Left lung (tissue), 10 donors: ENCODE data around the gene CGRRF1. TPM values are rescaled to one million over a fixed set of nuclear protein-coding genes. Genes with fewer than 3 reads are reported as not detected.

Source experiments
- ATAC-seq: fragments of 200-7000 bp; cut with Tn5 transposase; one replicate; pipeline ENCODE4 v1.9.1; 2020; ENCODE audit warnings: moderate library complexity
- DNase-seq, 4 donors: peaks; one replicate each; pipeline ENCODE4 v3.0.0-alpha.2; 2013 to 2020
- H3K27ac ChIP-seq, 2 donors: fragments of 200-600 bp; sonication (generic) in 1 of 2; one replicate each; pipeline versions ENCODE4 v1.5.0 to v1.8.0; 2020 to 2021
- H3K27me3 ChIP-seq, 2 donors: fragments of 200-600 bp; sonication (generic) in 1 of 2; one replicate each; pipeline versions ENCODE4 v1.5.0 to v1.8.0; 2020 to 2021
- H3K36me3 ChIP-seq, 2 donors: fragments of 200-600 bp; sonication (generic) in 1 of 2; one replicate each; pipeline versions ENCODE4 v1.5.0 to v1.8.0; 2020 to 2021
- H3K4me1 ChIP-seq, 2 donors: fragments of 200-600 bp; one replicate each; pipeline ENCODE4 v1.8.0; 2021
- H3K4me3 ChIP-seq, 2 donors: fragments of 200-600 bp; sonication (generic) in 1 of 2; one replicate each; pipeline versions ENCODE4 v1.5.0 to v1.8.0; 2020 to 2021; ENCODE audit warnings: mild to moderate bottlenecking in 1 of 2
- H3K9me3 ChIP-seq, 2 donors: fragments of 200-600 bp; sonication (generic) in 1 of 2; one replicate each; pipeline versions ENCODE4 v1.5.0 to v1.8.0; 2020 to 2021
- intact Hi-C, 2 donors: fragments of 100-400 bp; cut with DNase I; formaldehyde crosslinking; loops; one replicate each; pipeline versions ENCODE4 v1.11.2 to v1.14.2; 2022
- polyA plus RNA-seq, 6 donors: library from polyadenylated mRNA; unstranded; fragments of 120-200 nt; gene quantifications; one replicate each; pipeline ENCODE4 v1.2.1, GENCODE V29; 2013; ENCODE audit not compliant: insufficient read length in 6 of 6
- total RNA-seq, 2 donors: library from RNA; stranded (reverse); fragmentation: NEBNext Ultra II Directional; extraction: Animal tissue kit (Norgen Biotek cat#: 25700); gene quantifications; one replicate each; pipeline ENCODE4 v1.2.1, GENCODE V29; 2021
- TF ChIP-seq, protein P1 (sequence below), 2 donors: fragments of 200-600 bp; sonication (generic) in 1 of 2; IDR thresholded peaks; one replicate each; pipeline versions ENCODE4 v1.5.0 to v1.8.0; 2021; ENCODE audit warnings: antibody characterized with exemption in 2 of 2
- donor health status: DM: no; HTN: yes; CAD: no.
- donor health status: DM: no; HTN: no; CAD: no.

CGRRF1 gene
- total and polyA plus RNA-seq, 8 donors, result 17.5 to 31.7 (median 25.4) TPM

DNA sequence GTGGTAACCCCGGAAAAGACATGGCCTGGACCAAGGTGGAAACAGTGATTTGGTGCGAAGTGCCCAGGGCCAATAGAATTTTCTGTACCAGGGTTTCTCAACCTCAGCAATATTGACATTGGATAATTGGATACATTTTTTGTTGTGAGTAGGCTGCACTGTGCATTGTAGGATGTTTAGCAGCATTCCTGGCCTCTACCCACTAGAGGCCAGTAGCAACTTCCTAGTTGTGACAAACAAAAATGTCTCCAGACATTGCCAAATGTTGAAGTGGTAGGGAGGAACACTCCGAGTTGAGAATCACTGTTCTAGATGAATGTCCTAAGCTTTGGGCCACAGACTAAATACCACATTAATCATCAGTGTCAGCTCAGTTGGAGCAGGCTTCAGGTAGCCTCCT, 6.2 kb upstream of the CGRRF1 start:
- Histone ChIP-seq H3K36me3 (no peaks in the 10 kb centered on the region), H3K4me1 (peaks cover 0 to 7% of the 10 kb centered on the region in 2 donors), H3K4me3 (no peak overlapping the region), H3K27ac (no peak overlapping the region), H3K9me3 (no peaks in the 10 kb centered on the region), H3K27me3 (no peaks in the 10 kb centered on the region)
- intact Hi-C loops, result no loop called here
- ATAC-seq (peak; percentile 61), DNase-seq (no peak)
- TF ChIP-seq, protein P1, sequence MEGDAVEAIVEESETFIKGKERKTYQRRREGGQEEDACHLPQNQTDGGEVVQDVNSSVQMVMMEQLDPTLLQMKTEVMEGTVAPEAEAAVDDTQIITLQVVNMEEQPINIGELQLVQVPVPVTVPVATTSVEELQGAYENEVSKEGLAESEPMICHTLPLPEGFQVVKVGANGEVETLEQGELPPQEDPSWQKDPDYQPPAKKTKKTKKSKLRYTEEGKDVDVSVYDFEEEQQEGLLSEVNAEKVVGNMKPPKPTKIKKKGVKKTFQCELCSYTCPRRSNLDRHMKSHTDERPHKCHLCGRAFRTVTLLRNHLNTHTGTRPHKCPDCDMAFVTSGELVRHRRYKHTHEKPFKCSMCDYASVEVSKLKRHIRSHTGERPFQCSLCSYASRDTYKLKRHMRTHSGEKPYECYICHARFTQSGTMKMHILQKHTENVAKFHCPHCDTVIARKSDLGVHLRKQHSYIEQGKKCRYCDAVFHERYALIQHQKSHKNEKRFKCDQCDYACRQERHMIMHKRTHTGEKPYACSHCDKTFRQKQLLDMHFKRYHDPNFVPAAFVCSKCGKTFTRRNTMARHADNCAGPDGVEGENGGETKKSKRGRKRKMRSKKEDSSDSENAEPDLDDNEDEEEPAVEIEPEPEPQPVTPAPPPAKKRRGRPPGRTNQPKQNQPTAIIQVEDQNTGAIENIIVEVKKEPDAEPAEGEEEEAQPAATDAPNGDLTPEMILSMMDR (IDR thresholded peaks at IDR 0.05), result peak; percentile 14 to 20

DNA sequence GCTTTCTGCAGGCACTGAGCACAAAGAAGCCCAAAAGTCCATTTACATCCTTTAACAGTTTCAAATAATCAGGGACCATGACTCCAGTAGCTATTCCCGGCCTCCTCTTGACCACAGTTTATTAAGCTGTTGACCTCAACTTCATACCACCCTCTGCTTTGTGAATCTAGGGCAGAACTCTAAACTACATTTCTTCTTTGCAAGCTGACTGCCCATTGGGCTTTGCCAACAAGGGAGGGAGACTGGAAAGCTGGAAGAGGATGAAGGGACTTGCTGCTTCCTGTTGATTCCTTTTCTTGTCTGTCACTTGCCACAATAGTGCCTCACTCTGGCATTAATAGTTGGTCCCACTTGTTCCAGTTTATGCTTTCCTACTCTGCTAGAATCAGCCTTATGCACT, 2.7 kb downstream of the CGRRF1 start:
- DNase-seq (no peak), ATAC-seq (no peak)
- Histone ChIP-seq H3K36me3 (peaks cover 0 to 6% of the 10 kb centered on the region in 2 donors), H3K9me3 (peaks cover 5 to 16% of the 10 kb centered on the region in 2 donors), H3K4me3 (no peak overlapping the region), H3K27me3 (no peaks in the 10 kb centered on the region), H3K27ac (no peak overlapping the region), H3K4me1 (peaks cover 6 to 24% of the 10 kb centered on the region in 2 donors)
- intact Hi-C loops, result no loop called here
- TF ChIP-seq, protein P1 (IDR thresholded peaks at IDR 0.05), result no peak

DNA sequence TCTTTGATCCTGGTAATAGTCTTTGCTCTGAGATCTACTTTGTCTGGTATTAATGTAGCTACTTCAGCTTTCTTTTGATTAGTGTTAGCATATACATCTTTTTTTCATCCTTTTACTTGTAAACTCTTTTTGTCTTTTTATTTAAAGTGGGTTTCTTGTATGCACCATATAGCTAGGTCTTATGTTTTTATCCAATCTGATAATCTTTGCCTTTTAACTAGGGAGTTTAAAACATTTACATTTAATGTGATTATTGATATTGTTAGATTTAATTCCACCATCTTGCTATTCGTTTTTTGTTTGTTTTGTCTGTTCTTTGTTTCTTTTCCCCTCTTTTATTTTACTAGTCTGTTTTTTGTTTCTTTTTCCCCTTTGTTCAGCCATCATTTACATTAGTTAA, 6.0 kb downstream of the CGRRF1 start:
- H3K4me3 ChIP-seq, result no peak overlapping the region
- intact Hi-C loops, result no loop called here
- H3K4me1 ChIP-seq, result peaks cover 4 to 16% of the 10 kb centered on the region in 2 donors
- no peak for DNase-seq
- H3K9me3 ChIP-seq, result peaks cover 5 to 16% of the 10 kb centered on the region in 2 donors
- TF ChIP-seq, protein P1 (IDR thresholded peaks at IDR 0.05), result no peak
- H3K27me3 ChIP-seq, result no peaks in the 10 kb centered on the region
- H3K36me3 ChIP-seq, result peaks cover 0 to 6% of the 10 kb centered on the region in 2 donors
- no peak for ATAC-seq
- H3K27ac ChIP-seq, result no peak overlapping the region

DNA sequence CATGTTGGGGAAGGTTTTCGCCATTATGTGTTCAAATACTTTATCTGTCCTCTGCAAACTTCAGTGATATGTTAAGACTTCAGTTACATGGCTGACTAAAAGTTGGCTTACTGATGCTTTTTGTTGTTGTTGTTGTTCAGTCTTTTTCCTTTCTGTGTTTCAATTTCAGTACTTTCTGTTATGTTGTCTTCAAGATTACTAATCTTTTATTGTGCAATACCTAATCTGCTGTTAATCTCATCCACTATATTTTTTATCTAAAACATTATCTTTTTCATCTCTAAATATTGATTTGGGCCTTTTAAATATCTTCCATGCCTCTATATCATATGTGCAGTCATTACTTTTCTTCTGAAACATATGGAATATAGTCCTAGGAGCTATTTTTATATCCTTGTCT, 7.0 kb downstream of the CGRRF1 start:
- H3K27me3 ChIP-seq, result no peaks in the 10 kb centered on the region
- DNase-seq, result no peak
- ATAC-seq, result no peak
- H3K36me3 ChIP-seq, result peaks cover 0 to 6% of the 10 kb centered on the region in 2 donors
- peaks cover 0 to 5% of the 10 kb centered on the region in 2 donors for H3K4me1 ChIP-seq
- TF ChIP-seq, protein P1 (IDR thresholded peaks at IDR 0.05), result no peak
- intact Hi-C loops, result no loop called here
- H3K27ac ChIP-seq, result no peak overlapping the region
- peaks cover 5 to 16% of the 10 kb centered on the region in 2 donors for H3K9me3 ChIP-seq
- H3K4me3 ChIP-seq, result no peak overlapping the region

DNA sequence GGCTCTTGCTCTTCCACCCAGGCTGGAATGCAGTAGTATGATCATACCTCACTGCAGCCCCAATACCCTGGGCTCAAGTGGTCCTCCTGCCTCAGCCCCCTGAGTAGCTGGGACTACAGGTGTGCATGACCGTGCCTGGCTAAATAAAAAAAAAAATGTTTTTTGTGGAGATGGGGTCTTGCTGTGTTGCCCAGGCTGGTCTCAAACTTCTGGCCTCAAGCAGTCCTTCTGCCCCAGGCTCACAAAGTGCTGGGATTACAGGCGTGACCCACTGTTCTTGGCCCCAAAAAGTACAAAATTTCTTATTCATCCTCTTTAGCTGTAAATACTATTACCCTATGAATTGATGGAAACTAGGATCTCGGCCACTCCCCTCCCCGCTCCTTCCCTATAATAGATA, 14.7 kb downstream of the CGRRF1 start:
- no peak overlapping the region for H3K27ac ChIP-seq
- peaks cover 0 to 40% of the 10 kb centered on the region in 2 donors for H3K36me3 ChIP-seq
- H3K9me3 ChIP-seq, result no peaks in the 10 kb centered on the region
- H3K27me3 ChIP-seq, result no peaks in the 10 kb centered on the region
- no peaks in the 10 kb centered on the region for H3K4me1 ChIP-seq
- intact Hi-C loops, result no loop called here
- DNase-seq (no peak), ATAC-seq (no peak)
- TF ChIP-seq, protein P1 (IDR thresholded peaks at IDR 0.05), result no peak
- H3K4me3 ChIP-seq, result no peak overlapping the region
